HepG2 (cell line): ENCODE measurements around the gene CDC6. TPM values are rescaled to one million over a fixed set of nuclear protein-coding genes. Genes with fewer than 3 reads are reported as not detected.

ENCODE experiments used
- HNRNPL ChIP-seq: fragments of 200-400 bp; formaldehyde crosslinking; IDR thresholded peaks from 2 replicates; pipeline ENCODE4 v1.6.1; 2017; ENCODE audit warnings: mild to moderate bottlenecking, low read depth, low read length
- SIN3B ChIP-seq: fragments of 150-350 bp; IDR thresholded peaks from 2 replicates; pipeline ENCODE4 v1.6.1; 2014; ENCODE audit warnings: low read length
- SOX6 ChIP-seq, 2 experiments: fragments of 450-650 bp in 1 of 2; sonication (generic) in 1 of 2; formaldehyde crosslinking in 1 of 2; IDR thresholded peaks; 2 replicates each; pipeline versions ENCODE4 v1.4.0 to v1.6.1; 2017 to 2020; ENCODE audit warnings: antibody characterized with exemption in 1 of 2, mild to moderate bottlenecking in 1 of 2, missing genetic modification reagents in 1 of 2
- TP53 ChIP-seq: sonication (generic); formaldehyde crosslinking; conservative IDR thresholded peaks from 2 replicates; pipeline ENCODE4 v1.4.0; 2020; ENCODE audit warnings: missing genetic modification reagents
- ZFP90 ChIP-seq: sonication (generic); formaldehyde crosslinking; IDR thresholded peaks from 2 replicates; pipeline ENCODE4 v1.8.0; 2022; ENCODE audit warnings: missing genetic modification reagents, mild to moderate bottlenecking, inconsistent platforms, borderline replicate concordance
- ZNF451 ChIP-seq: sonication (generic); formaldehyde crosslinking; IDR thresholded peaks from 2 replicates; pipeline ENCODE4 v1.5.0; 2020; ENCODE audit warnings: mild to moderate bottlenecking, missing genetic modification reagents
- polyA plus RNA-seq, 8 experiments: library from polyadenylated mRNA; depleted of rRNA in 3 of 8; stranded (reverse) in 7 of 8; unstranded in 1 of 8; fragments of >200 nt; fragmentation: Illumina TruSeq in 4 of 8; extraction: Trizol in 4 of 8; gene quantifications; 2 replicates each; pipeline versions ENCODE4 v1.2.1 to v1.2.3, GENCODE V29; 2011 to 2016; ENCODE audit warnings: low read depth in 4 of 8, missing spikeins in 1 of 8, mixed read lengths in 1 of 8; ENCODE audit not compliant: insufficient read depth in 1 of 8
- total RNA-seq, 5 experiments: library from RNA; depleted of rRNA; stranded (reverse); fragments of >200 nt; fragmentation: Illumina TruSeq; extraction: Trizol; gene quantifications; 2 replicates each; pipeline ENCODE4 v1.2.3, GENCODE V29; 2016; ENCODE audit warnings: low read depth in 1 of 5
- TF ChIP-seq, protein P1 (sequence below): sonication (generic); formaldehyde crosslinking; IDR thresholded peaks from 2 replicates; pipeline ENCODE4 v1.9.0; 2021; ENCODE audit warnings: missing genetic modification reagents, borderline replicate concordance
- TF ChIP-seq, protein P2 (sequence below): IDR thresholded peaks from 2 replicates; pipeline ENCODE4 v1.6.1; 2016; ENCODE audit warnings: mild to moderate bottlenecking, missing biosample characterization, missing genetic modification reagents
- TF ChIP-seq, protein P3 (sequence below): sonication (generic); formaldehyde crosslinking; IDR thresholded peaks from 2 replicates; pipeline ENCODE4 v1.5.0; 2020; ENCODE audit warnings: mild to moderate bottlenecking, missing genetic modification reagents, borderline replicate concordance
- TF ChIP-seq, protein P4 (sequence below): sonication (generic); formaldehyde crosslinking; IDR thresholded peaks from 2 replicates; pipeline ENCODE4 v1.4.0; 2020; ENCODE audit warnings: missing genetic modification reagents
- TF ChIP-seq, protein P5 (sequence below): IDR thresholded peaks from 2 replicates; pipeline ENCODE4 v1.6.1; 2016; ENCODE audit warnings: missing compliant biosample characterization, missing genetic modification reagents, borderline replicate concordance

The CDC6 gene
- total and polyA plus RNA-seq, 2 of the 13 experiments (the other 11 are each of a cell fraction or from before 2014, with no cell fraction given) = 17.4 to 114 TPM

DNA sequence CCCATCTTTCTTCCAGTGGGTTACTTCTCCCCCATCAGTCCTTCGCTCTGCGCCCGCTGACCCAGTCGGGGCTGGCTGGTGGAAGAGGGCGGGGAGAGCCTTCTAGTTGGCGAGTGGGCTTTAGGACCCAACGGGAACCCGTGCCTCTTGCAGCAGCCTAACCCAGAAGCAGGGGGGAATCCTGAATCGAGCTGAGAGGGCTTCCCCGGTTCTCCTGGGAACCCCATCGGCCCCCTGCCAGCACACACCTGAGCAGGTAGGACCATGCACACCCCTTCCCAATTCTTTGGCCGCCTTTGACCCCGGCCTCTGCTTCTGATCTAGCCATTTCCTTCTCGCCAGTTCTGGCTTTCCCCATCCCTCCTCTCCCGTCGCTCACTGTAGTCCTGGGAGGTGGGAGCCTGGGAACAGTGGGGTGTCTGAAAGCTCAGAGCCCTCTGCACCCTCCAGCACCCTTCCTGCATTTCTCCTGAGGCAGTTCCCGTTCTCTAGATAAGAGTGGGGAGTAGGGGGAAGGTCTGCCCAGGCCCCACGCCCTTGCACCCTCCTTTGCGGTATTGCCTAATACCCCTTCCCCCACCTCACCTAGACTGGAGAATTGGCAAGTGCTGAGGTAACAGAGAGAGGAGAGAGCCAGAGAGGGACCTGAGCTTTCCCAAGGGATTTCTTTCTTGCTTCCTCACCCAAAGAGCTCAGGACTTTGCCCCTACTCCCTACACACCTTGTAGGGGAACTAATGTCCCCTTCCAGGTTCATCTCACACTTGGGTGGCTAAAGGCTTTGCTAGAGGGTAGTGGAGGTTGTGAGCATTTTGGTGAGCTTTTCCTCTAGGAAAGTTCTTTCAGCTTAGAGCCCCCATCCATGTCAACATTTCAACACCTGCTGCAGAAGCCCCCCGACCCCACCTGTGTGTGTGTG is 21.6 kb downstream of the CDC6 start, which contains the start of gene RARA (continued):
- TF ChIP-seq, protein P1, sequence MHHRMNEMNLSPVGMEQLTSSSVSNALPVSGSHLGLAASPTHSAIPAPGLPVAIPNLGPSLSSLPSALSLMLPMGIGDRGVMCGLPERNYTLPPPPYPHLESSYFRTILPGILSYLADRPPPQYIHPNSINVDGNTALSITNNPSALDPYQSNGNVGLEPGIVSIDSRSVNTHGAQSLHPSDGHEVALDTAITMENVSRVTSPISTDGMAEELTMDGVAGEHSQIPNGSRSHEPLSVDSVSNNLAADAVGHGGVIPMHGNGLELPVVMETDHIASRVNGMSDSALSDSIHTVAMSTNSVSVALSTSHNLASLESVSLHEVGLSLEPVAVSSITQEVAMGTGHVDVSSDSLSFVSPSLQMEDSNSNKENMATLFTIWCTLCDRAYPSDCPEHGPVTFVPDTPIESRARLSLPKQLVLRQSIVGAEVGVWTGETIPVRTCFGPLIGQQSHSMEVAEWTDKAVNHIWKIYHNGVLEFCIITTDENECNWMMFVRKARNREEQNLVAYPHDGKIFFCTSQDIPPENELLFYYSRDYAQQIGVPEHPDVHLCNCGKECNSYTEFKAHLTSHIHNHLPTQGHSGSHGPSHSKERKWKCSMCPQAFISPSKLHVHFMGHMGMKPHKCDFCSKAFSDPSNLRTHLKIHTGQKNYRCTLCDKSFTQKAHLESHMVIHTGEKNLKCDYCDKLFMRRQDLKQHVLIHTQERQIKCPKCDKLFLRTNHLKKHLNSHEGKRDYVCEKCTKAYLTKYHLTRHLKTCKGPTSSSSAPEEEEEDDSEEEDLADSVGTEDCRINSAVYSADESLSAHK (CRISPR knock-in tag) = no peak
- TF ChIP-seq TP53 (CRISPR knock-in tag) (no peak), HNRNPL (0 out of 2 replicates have a peak, but pooled peaks have one; percentile 37), SOX6 (IDR thresholded peaks at IDR 0.05) (no peak), SOX6 (CRISPR knock-in tag; IDR thresholded peaks at IDR 0.05) (peak; percentile 48; the same call in 1 of the 2 replicates), ZFP90 (CRISPR knock-in tag) (0 out of 2 replicates have a peak, but pooled peaks have one; percentile 52), SIN3B (no peak), ZNF451 (0 out of 2 replicates have a peak, but pooled peaks have one; percentile 41)
- TF ChIP-seq, protein P2, sequence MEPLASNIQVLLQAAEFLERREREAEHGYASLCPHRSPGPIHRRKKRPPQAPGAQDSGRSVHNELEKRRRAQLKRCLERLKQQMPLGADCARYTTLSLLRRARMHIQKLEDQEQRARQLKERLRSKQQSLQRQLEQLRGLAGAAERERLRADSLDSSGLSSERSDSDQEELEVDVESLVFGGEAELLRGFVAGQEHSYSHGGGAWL (CRISPR knock-in tag) = peak; percentile 55; the same call in 1 of the 2 replicates
- TF ChIP-seq, protein P3, sequence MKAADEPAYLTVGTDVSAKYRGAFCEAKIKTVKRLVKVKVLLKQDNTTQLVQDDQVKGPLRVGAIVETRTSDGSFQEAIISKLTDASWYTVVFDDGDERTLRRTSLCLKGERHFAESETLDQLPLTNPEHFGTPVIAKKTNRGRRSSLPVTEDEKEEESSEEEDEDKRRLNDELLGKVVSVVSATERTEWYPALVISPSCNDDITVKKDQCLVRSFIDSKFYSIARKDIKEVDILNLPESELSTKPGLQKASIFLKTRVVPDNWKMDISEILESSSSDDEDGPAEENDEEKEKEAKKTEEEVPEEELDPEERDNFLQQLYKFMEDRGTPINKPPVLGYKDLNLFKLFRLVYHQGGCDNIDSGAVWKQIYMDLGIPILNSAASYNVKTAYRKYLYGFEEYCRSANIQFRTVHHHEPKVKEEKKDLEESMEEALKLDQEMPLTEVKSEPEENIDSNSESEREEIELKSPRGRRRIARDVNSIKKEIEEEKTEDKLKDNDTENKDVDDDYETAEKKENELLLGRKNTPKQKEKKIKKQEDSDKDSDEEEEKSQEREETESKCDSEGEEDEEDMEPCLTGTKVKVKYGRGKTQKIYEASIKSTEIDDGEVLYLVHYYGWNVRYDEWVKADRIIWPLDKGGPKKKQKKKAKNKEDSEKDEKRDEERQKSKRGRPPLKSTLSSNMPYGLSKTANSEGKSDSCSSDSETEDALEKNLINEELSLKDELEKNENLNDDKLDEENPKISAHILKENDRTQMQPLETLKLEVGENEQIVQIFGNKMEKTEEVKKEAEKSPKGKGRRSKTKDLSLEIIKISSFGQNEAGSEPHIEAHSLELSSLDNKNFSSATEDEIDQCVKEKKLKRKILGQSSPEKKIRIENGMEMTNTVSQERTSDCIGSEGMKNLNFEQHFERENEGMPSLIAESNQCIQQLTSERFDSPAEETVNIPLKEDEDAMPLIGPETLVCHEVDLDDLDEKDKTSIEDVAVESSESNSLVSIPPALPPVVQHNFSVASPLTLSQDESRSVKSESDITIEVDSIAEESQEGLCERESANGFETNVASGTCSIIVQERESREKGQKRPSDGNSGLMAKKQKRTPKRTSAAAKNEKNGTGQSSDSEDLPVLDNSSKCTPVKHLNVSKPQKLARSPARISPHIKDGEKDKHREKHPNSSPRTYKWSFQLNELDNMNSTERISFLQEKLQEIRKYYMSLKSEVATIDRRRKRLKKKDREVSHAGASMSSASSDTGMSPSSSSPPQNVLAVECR (CRISPR knock-in tag) = peak; percentile 68
- TF ChIP-seq, protein P4, sequence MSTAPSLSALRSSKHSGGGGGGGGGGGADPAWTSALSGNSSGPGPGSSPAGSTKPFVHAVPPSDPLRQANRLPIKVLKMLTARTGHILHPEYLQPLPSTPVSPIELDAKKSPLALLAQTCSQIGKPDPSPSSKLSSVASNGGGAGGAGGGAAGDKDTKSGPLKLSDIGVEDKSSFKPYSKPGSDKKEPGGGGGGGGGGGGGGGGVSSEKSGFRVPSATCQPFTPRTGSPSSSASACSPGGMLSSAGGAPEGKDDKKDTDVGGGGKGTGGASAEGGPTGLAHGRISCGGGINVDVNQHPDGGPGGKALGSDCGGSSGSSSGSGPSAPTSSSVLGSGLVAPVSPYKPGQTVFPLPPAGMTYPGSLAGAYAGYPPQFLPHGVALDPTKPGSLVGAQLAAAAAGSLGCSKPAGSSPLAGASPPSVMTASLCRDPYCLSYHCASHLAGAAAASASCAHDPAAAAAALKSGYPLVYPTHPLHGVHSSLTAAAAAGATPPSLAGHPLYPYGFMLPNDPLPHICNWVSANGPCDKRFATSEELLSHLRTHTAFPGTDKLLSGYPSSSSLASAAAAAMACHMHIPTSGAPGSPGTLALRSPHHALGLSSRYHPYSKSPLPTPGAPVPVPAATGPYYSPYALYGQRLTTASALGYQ = no peak
- TF ChIP-seq, protein P5, sequence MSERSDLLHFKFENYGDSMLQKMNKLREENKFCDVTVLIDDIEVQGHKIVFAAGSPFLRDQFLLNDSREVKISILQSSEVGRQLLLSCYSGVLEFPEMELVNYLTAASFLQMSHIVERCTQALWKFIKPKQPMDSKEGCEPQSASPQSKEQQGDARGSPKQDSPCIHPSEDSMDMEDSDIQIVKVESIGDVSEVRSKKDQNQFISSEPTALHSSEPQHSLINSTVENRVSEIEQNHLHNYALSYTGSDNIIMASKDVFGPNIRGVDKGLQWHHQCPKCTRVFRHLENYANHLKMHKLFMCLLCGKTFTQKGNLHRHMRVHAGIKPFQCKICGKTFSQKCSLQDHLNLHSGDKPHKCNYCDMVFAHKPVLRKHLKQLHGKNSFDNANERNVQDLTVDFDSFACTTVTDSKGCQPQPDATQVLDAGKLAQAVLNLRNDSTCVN = peak; percentile 30; the same call in 1 of the 2 replicates
